ENCODE measurements around the gene LDLRAD3.

GRCh38 chr11:36233204-36233603 lies 289.3 kb downstream of the LDLRAD3 start:
- TF ChIP-seq, protein P1, sequence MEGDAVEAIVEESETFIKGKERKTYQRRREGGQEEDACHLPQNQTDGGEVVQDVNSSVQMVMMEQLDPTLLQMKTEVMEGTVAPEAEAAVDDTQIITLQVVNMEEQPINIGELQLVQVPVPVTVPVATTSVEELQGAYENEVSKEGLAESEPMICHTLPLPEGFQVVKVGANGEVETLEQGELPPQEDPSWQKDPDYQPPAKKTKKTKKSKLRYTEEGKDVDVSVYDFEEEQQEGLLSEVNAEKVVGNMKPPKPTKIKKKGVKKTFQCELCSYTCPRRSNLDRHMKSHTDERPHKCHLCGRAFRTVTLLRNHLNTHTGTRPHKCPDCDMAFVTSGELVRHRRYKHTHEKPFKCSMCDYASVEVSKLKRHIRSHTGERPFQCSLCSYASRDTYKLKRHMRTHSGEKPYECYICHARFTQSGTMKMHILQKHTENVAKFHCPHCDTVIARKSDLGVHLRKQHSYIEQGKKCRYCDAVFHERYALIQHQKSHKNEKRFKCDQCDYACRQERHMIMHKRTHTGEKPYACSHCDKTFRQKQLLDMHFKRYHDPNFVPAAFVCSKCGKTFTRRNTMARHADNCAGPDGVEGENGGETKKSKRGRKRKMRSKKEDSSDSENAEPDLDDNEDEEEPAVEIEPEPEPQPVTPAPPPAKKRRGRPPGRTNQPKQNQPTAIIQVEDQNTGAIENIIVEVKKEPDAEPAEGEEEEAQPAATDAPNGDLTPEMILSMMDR (IDR thresholded peaks at IDR 0.05), result no peak
- no peak for TF ChIP-seq POLR2AphosphoS5 (IDR thresholded peaks at IDR 0.05; ENCODE audit: low read depth, low read length)
- TF ChIP-seq, protein P2, sequence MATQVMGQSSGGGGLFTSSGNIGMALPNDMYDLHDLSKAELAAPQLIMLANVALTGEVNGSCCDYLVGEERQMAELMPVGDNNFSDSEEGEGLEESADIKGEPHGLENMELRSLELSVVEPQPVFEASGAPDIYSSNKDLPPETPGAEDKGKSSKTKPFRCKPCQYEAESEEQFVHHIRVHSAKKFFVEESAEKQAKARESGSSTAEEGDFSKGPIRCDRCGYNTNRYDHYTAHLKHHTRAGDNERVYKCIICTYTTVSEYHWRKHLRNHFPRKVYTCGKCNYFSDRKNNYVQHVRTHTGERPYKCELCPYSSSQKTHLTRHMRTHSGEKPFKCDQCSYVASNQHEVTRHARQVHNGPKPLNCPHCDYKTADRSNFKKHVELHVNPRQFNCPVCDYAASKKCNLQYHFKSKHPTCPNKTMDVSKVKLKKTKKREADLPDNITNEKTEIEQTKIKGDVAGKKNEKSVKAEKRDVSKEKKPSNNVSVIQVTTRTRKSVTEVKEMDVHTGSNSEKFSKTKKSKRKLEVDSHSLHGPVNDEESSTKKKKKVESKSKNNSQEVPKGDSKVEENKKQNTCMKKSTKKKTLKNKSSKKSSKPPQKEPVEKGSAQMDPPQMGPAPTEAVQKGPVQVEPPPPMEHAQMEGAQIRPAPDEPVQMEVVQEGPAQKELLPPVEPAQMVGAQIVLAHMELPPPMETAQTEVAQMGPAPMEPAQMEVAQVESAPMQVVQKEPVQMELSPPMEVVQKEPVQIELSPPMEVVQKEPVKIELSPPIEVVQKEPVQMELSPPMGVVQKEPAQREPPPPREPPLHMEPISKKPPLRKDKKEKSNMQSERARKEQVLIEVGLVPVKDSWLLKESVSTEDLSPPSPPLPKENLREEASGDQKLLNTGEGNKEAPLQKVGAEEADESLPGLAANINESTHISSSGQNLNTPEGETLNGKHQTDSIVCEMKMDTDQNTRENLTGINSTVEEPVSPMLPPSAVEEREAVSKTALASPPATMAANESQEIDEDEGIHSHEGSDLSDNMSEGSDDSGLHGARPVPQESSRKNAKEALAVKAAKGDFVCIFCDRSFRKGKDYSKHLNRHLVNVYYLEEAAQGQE (IDR thresholded peaks at IDR 0.05; ENCODE audit: insufficient read depth in 1 of 2, low read depth in 2 of 2, low read length in 1 of 2), result no peak
- no peak for TF ChIP-seq TCF7L2 (IDR thresholded peaks at IDR 0.05; ENCODE audit: low read depth, low read length)

Data from Panc1 (cell line).